NCI-H526 treated with DMSO at 0.1 percent for 48 hours (cell line): ENCODE data around the gene ASIC2.

Source experiments
- DNase-seq: peaks from one replicate; lab custom pipeline; 2025; lab: John Stamatoyannopoulos, UW

ASIC2 gene

GRCh38 chr17:33287096-33287725 is 5.9 kb downstream of the ASIC2 start:
- DNase-seq: no peak

- DNase-seq: no peak
Observed at GRCh38 chr17:33285413-33285812, 7.7 kb downstream of the ASIC2 start.

GRCh38 chr17:33284022-33284421 is 9.1 kb downstream of the ASIC2 start:
- no peak for DNase-seq

- DNase-seq: no peak
Observed at GRCh38 chr17:33280162-33280943, 12.7 kb downstream of the ASIC2 start.

GRCh38 chr17:33277436-33278100 is 15.5 kb downstream of the ASIC2 start:
- no peak for DNase-seq

GRCh38 chr17:33273743-33274410 is 19.2 kb downstream of the ASIC2 start:
- no peak for DNase-seq

GRCh38 chr17:33273271-33273670 is 19.8 kb downstream of the ASIC2 start:
- DNase-seq: no peak

- no peak for DNase-seq
Observed at GRCh38 chr17:33272438-33272837, 20.7 kb downstream of the ASIC2 start.

GRCh38 chr17:33269337-33270060 is 23.6 kb downstream of the ASIC2 start:
- no peak for DNase-seq

GRCh38 chr17:33267851-33268548 is 25.1 kb downstream of the ASIC2 start:
- no peak for DNase-seq

GRCh38 chr17:33267271-33267790 is 25.8 kb downstream of the ASIC2 start:
- DNase-seq: no peak

- DNase-seq: no peak
Observed at GRCh38 chr17:33266611-33267010, 26.5 kb downstream of the ASIC2 start.

GRCh38 chr17:33266116-33266515 is 27.0 kb downstream of the ASIC2 start:
- DNase-seq: no peak

- no peak for DNase-seq
Observed at GRCh38 chr17:33263396-33263795, 29.7 kb downstream of the ASIC2 start.

GRCh38 chr17:33262266-33263123 is 30.6 kb downstream of the ASIC2 start:
- DNase-seq: no peak

- DNase-seq: no peak
Observed at GRCh38 chr17:33261820-33262219, 31.3 kb downstream of the ASIC2 start.

- no peak for DNase-seq
Observed at GRCh38 chr17:33260638-33261037, 32.5 kb downstream of the ASIC2 start.

- no peak for DNase-seq
Observed at GRCh38 chr17:33258296-33258695, 34.8 kb downstream of the ASIC2 start.

GRCh38 chr17:33245183-33245582 is 47.9 kb downstream of the ASIC2 start:
- DNase-seq: no peak

- no peak for DNase-seq
Observed at GRCh38 chr17:33243732-33244131, 49.4 kb downstream of the ASIC2 start.
